ENCODE measurements around the gene AMIGO2.
"Not testable (repeated sequence)": the region's sequence is repeated elsewhere in the genome, so short reads cannot be mapped to it uniquely, and the experiment has no call there.

The AMIGO2 gene, protein sequence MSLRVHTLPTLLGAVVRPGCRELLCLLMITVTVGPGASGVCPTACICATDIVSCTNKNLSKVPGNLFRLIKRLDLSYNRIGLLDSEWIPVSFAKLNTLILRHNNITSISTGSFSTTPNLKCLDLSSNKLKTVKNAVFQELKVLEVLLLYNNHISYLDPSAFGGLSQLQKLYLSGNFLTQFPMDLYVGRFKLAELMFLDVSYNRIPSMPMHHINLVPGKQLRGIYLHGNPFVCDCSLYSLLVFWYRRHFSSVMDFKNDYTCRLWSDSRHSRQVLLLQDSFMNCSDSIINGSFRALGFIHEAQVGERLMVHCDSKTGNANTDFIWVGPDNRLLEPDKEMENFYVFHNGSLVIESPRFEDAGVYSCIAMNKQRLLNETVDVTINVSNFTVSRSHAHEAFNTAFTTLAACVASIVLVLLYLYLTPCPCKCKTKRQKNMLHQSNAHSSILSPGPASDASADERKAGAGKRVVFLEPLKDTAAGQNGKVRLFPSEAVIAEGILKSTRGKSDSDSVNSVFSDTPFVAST

DNA sequence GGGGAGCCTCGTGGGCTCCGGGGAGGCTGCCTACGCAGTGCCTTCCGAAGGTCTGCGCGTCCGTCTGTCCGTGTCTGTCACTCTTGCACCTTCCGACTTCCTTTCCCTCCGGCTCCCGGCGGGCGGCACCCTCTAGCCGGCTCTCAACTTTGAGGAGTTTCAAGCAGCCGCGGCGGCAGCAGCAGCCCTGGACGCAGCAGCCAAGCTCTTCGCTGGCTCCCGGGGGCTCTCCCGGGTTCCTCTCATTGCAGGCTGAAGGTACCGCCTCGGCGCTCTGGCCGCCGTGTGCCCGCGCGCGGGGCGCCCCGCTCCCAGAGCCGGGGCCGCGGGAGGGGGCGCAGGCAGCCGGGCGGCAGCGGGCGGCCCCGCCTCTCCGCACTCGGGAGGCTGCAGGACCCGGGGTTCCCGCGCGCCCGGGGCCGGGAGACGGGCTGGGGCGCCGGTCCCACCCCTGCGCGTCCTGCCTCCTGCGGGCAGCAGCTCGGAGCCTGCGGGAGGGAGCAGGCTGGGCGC is at the start of gene AMIGO2, which contains the start of gene PCED1B:
Gene AMIGO2 (minus strand): TSS at position 492 of the 513 bp plus-strand sequence. CDS start 957 bp downstream, outside the sequence.
Gene PCED1B (plus strand): TSS at position 154 of the 513 bp plus-strand sequence. CDS start 155,443 bp downstream, outside the sequence.
- peak; percentile 12 for DNase-seq

DNA sequence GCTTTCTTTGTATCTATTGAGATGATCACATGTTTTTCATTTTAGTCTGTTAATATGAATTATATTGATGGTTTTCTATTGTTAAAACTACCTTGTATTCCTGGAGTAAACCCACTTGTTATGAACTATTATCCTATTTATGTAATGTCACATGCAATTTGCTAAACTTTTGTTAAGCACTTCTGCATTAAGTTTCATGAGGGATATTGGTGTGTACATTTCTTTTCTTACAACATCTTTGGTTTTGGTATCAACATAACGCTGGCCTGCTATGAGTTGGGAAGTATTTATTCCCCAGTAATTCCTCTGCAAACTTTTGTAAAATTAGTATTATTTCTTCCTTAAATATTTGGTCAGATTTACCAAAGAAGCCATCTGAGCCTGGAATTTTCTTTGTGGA is 46.5 kb upstream of the AMIGO2 start:
- DNase-seq = no peak

DNA sequence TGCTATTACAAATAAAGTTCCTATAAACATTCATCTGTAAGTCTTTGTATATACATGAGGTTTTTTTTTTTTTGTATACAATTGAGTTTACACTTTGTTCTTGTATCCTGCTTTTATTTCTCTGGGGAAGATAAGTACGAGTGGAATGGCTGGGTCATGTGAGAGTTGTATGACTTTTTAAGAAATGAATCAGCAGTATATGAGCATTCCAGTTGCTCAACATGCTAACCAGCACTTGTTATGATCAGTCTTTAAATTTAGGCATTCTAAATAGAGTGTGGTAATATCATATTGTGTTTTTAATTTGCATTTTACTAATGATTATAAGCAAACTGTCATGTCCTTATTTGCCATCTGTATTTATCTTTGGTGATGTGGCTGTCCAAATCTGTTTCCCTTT is 44.7 kb upstream of the AMIGO2 start:
- DNase-seq = no peak

DNA sequence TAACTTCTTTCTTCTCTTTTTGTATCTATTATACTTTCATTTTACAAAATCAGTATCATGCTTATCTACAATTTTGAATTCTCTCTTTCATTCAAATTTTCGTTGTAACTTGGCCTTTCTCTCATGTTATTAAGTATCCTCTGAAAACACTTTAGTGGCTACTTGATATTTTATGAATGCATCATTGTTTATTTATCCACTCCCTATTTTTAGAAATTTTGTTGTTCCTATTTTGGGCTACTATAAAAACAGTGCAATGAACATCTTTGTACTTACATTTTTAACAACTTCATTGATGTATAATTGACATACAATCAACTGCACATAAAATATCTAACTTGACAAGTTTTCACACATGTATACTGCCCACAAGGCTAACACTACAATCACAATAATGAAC is 44.0 kb upstream of the AMIGO2 start:
- no peak for DNase-seq

DNA sequence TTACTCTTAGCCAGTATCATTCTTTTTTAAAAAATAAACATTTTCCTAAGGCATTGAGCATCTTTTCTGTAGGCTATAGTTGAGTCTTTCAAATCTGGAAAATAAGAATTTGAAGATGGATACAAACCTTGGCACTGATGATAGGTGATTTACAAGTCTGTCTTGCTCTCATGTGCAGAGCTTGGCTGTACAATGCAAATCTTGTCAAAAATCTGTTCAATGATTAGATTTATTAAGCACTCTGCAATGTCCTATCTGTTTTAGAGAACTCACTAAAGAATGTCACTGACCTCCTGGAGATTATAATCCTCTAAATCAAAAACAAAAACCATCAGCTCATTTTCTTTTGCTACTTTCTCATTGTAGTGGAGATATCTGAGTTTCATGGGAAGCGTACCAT is 42.8 kb upstream of the AMIGO2 start:
- no peak for DNase-seq

DNA sequence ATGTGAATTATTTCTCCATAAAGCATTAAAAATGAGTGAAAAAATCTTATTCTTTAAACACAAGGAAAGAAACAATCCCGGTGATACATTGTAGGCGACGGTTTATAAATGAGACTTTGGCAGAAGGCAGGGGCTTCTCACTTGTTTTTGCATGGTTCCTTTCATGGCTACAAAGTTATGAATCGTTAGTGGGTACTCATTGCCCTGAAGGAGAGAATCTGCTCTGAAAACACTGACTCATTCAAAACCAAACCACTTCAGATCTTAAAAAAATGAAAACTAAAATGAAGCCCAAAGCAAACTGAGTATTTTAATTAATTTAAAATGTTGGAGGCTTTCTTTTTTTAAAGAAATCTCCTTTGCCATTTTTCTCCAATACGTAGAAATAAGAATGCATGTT is 41.4 kb upstream of the AMIGO2 start:
- no peak for DNase-seq

DNA sequence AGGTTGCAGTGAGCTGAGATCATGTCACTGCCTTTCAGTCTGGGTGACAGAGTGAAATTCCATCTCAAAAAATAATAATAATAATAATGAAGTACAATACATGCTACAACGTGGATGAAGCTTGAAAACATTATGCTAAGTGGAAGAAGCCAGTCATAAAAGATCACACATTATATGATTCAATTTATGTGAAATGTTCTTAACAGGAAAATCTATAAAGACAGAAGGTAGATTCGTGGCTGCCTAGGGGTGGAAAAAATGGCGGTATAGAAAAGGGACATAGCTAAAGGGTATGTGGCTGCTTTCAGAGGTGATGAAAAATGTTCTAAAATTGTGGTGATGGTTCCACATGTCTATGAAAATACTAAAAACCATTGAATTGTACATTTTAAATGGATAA is 41.0 kb upstream of the AMIGO2 start:
- DNase-seq = no peak

DNA sequence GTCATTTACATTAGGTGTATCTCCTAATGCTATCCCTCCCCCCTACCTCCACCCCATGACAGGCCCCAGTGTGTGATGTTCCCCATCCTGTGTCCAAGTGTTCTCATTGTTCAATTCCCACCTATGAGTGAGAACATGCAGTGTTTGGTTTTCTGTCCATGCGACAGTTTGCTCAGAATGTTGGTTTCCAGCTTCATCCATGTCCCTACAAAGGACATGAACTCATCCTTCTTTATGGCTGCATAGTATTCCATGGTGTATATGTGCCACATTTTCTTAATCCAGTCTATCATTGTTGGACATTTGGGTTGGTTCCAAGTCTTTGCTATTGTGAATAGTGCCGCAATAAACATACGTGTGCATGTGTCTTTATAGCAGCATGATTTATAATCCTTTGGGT is 37.5 kb upstream of the AMIGO2 start:
- not testable (repeated sequence) for DNase-seq

DNA sequence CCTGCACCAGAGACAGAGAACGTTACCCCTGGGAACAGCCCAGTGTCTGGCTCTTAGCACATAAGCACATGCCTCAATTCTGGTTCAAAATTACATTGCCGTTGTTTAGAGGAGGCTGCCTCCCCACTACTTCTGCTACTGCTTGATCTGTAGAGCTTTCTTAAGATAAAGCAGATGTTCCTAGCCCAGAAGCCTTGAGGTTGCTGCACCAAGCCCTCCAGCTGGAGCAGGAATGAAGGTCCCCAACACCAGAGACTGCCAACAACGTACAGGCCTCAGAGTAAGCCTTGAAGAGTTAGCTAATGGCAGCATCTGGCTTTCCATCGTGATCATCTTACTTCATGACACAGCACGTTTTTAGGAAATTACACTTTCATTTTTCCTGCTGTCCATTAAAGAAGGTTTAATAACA is 34.7 kb upstream of the AMIGO2 start:
- no peak for DNase-seq

DNA sequence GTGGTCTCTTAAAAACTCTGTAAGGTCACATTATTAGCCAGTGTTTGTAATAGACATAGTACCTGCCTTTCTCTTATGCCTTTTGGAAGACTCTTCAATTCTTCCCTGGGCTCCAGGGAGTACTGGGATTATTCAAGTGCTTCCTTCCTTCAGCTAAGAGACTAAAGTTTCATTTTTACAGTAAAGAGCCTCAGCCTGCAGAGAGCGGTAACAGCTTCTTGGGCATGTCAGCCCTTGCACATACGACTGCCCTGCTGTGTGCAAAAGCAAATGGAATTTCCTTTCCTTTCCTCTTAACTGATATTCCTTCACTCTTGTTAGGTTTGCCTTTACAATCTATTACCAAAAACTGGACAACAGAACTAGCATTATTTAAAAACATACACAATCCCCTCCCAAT is 32.9 kb upstream of the AMIGO2 start:
- no peak for DNase-seq

DNA sequence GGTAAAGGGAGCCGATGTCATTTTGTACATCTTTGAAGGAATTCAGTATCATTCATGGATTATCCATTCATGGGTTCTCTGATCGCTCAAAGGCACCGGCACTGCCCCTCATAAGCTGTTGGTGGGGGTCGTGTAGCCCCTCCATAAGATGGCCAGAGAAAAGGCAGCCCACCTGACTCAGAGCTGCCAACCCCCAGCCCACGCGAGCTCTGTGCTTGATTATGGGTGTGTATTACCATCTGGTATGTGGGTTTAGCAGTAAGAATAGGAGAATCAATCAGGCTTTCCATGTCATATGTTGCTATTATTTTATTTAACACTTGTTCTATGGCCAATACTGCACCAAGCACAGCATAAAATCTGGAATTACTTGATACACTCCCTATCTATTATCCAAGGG is 32.1 kb upstream of the AMIGO2 start:
- no peak for DNase-seq

DNA sequence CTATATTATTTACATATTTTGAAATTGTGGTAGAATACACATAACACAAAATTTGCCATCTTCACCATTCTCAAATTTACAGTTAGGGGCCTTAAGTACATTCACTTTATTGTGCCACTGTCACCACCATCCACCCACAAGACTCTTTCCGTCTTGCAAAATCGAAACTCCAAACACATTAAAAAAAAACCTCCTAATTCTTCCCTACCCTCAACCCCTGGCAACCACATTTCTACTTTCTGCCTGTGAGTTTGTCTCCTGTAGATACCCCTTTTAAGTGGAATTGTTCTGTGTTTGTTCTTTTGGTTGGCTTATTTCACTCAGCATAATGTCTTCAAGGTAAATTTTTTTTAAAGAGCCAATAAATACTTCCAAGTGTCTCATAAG is 31.6 kb upstream of the AMIGO2 start:
- no peak for DNase-seq

DNA sequence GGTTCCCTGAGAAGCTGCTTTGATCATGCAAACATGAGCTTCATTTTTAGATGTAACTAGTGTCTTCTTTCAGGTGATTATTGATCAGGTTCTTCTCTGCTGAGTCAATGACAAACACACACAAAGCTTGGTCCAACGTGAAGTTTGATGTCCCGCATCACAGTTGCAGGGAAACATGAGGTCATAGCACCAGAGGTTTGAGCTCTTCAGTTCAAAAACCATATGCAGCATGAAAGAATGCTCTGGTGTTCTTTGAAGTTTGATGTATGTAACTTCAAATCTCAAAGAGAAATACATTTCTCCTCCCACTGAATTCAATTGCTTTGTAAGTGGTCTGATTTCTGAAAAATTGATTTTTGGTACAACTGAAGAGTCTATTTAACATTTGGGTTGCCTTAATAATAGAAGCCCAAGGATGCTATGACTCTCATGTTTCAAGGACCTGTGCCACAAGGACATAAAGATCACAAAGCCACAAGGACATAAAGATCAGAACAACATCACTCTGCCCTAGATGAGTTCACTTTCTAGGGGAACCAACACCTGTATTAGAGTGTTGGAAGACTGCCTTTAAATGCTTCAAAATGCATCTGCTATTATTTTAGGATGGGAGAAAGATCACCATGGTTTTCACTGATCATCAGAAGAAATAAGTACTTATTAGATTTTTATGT is 31.1 kb upstream of the AMIGO2 start:
- no peak for DNase-seq

DNA sequence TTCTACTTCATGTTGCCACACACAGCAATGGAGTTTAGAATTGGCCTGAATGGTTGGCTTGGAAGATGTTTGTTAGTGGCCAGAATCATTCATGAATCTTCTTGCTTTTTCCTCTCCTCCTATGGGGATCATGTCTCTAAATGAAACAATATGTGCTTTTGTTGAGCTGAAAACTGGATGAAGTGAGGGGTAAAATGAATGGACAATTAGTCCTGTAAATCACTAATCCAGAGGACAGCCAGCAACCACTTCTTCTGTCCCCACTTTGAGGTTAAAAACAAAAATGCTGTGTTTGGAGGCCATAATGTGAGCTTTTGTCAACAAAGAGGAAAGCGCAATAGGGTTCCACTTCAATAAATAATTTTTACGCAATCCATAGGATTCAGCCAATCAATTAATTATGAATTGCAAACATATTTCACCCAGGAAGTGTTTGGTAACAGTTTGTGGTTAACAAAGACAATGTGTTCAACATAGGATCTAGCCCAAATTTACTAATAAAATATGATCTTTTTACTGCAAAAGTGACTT is 30.3 kb upstream of the AMIGO2 start:
- no peak for DNase-seq

DNA sequence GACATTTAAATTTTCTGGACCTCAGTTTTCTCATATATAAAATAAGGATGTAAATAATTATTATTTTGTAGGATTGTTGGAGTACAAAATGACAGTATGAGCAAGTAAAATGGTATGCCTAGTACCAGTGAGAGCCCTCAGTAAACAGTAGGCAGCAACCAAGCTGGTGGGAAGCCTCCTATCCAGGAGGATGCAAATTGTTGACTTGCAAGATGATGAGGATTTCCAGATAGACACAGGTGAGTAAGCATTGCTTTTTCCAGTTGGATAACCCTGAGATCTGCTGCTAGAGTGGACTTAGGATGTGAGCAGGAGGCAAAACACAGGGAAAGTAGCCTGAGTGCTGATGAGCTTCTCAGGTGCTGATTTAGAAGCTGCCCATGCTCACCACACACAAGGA is 28.2 kb upstream of the AMIGO2 start:
- DNase-seq = no peak

DNA sequence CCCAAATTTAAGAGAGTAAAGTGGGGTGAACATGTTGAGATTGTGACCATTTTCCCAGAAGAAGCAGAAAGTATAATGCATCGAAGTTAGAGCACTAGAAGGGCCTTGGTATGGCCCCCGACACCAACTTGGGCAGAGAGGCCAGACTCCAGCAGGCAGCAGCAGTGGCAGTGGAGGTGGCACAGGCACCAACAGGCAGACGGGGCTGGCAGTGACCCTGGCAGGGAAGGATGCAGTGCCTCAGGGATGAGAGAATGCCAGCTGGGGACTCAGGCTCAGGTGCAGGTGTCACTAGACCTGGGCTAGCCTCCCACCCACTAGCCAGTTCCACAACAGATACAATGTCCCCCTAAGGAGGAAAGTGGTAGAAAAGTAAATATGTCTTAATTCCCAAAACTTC is 27.7 kb upstream of the AMIGO2 start:
- DNase-seq = no peak

DNA sequence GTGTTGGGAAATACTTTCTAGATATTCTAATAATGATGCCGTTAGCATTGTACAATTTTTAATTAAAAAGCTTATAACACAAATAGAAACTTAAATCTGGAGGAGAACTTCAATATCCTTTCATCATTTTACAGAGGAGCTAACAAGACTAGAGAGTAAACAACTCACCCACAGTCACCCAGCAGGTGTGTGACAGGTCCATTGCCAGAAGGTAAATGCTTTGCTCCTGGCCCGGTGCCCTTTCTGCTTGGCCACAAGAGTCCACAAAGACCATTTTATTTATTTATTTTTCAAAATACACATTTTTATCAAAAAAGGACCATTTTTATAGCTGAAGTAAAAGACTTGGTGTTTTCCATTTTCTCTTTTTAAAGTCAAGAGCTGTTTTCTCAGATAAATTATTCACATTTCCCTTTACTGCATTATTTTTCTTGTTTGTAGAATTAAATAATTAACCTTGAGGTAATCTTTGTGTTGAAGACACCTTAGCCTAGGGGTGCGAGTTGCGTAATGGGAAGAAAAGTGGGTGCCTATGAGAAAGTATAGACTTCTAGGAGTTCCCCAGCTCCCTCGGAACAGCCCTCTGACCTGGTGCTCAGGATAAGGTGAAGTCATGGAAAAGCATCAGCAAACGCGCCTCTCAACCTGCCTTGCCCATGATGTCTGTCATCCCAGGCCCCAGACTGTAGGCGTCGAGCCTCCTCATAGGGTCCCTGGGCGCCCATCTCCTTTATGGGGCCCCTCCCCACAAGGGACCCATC is 26.3 kb upstream of the AMIGO2 start:
- DNase-seq = no peak

DNA sequence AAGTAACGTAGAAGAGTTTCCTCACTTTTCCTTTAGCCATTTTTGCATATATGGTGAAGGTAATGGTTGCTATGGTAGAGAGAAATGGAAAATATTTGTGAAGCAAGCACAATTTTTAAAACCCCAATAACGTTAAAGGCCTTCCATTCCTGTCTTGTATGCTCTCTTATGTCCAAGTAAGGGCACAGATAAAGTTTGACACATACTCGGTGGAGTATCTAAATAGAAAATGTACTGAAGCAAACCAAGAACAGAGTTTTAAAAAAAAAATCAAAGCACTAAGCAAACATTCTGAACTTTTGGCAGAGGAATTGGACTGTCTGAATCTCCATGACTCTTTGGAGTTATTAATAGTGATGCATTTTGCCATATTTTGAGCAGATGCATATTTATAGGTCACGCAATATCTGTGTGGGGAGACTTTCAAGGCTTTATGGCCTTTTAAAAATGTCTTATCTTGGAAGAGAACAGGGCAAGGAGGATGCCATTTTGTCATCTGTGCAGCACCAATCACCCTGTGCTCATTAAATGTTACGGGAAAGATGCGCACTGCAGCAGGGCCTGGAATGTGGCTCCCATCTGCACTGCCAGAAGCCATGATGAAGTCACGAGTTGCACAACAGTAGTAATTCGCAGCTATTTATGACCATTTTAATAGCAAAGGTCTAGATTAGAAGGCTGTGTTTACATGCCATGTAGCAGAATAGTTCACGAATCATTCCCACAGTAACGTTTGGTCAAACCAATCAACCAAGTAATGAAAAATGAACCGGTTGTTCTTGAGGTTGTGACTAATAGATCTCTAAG is 23.3 kb upstream of the AMIGO2 start:
- no peak for DNase-seq

DNA sequence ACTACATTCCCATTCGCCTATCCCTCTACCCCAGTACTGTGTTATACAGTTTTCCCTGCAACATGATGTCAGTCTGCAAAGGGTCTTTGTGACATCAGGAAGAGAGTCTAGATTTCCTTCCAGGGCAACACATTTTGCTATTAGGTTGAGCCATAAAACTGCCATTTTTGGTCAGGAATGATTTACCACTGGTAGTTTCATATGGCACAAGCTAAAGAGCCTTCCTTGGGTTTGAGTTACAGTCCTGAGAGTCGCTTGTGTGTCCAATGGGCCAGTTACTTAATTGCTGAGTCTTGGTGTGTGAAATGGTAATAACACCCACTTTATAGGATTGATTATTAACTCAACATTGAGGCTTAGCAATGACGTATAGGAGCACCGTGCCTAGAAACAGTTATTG is 22.6 kb upstream of the AMIGO2 start:
- DNase-seq = no peak

DNA sequence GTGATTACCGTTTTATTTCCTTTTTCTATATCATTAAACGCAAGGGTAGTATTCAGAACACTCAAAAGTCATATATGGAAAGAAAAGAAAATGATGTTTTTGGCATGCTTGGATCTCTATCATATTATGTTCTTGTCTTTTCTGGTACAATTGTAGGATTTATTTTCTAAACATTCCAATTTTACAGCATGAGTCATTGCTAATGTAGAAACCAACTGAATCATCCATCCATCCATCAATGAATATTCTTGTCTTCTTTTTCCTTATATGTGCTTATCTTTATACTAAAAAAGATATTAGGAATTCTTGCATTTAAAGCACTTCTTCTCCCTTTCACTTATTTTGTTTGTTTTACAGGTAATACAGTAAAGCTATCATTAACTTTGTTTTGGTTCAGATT is 20.4 kb upstream of the AMIGO2 start:
- DNase-seq = no peak

DNA sequence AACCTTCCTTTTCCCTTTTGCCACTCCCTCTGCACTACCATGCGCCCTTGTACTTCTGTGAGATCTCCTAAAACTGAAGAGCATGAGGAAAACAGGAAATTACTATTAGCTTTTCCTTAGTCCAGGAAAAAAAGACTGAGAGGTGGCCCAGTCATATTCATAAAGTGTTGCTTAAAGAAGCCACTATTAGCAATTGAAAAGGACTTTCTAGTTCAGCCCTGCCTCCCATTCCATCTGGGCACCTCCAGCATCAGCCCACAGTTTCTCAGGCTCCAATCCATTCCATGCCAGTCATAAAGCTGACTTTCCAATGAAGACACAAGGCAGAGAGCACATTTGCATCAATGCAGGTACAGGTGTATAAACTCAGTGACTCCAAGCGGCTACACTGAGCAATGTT is 19.9 kb upstream of the AMIGO2 start:
- DNase-seq = no peak

DNA sequence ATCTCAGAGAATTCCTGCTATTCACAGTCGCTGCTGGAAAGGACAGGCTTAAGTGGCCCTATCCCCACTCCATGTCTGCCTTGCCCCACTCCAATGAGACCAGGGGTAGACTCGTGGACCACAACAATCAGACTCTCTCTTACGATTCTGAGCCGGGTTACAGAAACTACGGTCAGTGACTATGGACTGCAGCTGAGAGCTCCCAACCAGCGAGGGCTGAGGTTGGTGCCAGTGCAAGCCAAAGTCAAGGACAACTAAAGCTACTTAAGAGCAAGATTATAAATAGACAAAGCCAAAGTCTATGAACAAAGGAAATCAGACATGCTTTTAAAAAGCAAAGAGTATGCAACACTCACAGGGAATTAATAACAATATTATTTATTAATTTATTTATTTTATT is 18.3 kb upstream of the AMIGO2 start:
- DNase-seq = no peak

Data from NCI-H524 treated with DMSO at 0.1 percent for 48 hours (cell line).